Small intestine (tissue), 7 donors: ENCODE data around the gene DHRS2. TPM values are rescaled to one million over a fixed set of nuclear protein-coding genes. Genes with fewer than 3 reads are reported as not detected.
A peak's percentile ranks its signal among the peaks of the same experiment; 100 is the strongest.

Experiments used
- DNase-seq, 2 donors: peaks; one replicate each; pipeline versions ENCODE4 v3.0.0 to v3.0.0-alpha.2; 2013
- FAIRE-seq: peaks from 2 replicates; lab custom pipeline; 2012; peaks lifted over from hg19 to GRCh38; lab: Jason Lieb, UNC
- H3K27ac ChIP-seq, 3 donors: one replicate each; pipeline ENCODE4 v1.5.1; 2013; ENCODE audit warnings: low read length in 2 of 3, mild to moderate bottlenecking in 2 of 3, control low read depth in 1 of 3, inconsistent platforms in 1 of 3, low read depth in 1 of 3, moderate library complexity in 1 of 3
- H3K27me3 ChIP-seq, 3 donors: one replicate each; pipeline ENCODE4 v1.6.1; 2013; ENCODE audit warnings: low read length in 3 of 3, inconsistent platforms in 1 of 3; ENCODE audit not compliant: control insufficient read depth in 3 of 3, insufficient read depth in 3 of 3
- H3K36me3 ChIP-seq, 3 donors: one replicate each; pipeline ENCODE4 v1.6.1; 2013; ENCODE audit warnings: low read length in 3 of 3, inconsistent platforms in 1 of 3, low read depth in 1 of 3, mild to moderate bottlenecking in 1 of 3, moderate library complexity in 1 of 3; ENCODE audit not compliant: control insufficient read depth in 3 of 3, insufficient read depth in 2 of 3
- H3K4me1 ChIP-seq, 3 donors: one replicate each; pipeline ENCODE4 v1.6.1; 2013; ENCODE audit warnings: low read length in 2 of 3, inconsistent platforms in 1 of 3, low read depth in 1 of 3, mild to moderate bottlenecking in 1 of 3, moderate library complexity in 1 of 3; ENCODE audit not compliant: control insufficient read depth in 3 of 3, insufficient read depth in 2 of 3
- H3K4me3 ChIP-seq, 3 donors: one replicate each; pipeline ENCODE4 v1.5.1; 2013; ENCODE audit warnings: low read length in 3 of 3, control low read depth in 1 of 3, inconsistent platforms in 1 of 3, low read depth in 1 of 3, mild to moderate bottlenecking in 1 of 3, moderate library complexity in 1 of 3
- H3K9me3 ChIP-seq, 2 donors: one replicate each; pipeline ENCODE4 v1.6.1; 2013; ENCODE audit warnings: low read depth in 1 of 2, low read length in 1 of 2; ENCODE audit not compliant: control insufficient read depth in 2 of 2, insufficient read depth in 1 of 2
- WGBS, 3 donors: extraction: QIAGEN DNeasy Blood & Tissue Kit; methylation state at CpG; one replicate each; pipeline ENCODE4 v1.1.7; 2013; 5-methylcytosine and 5-hydroxymethylcytosine counted together
- polyA plus RNA-seq, 4 donors: library from polyadenylated mRNA; stranded (reverse) in 3 of 4; unstranded in 1 of 4; fragments of 200-250 nt in 3 of 4; fragments of 120-200 nt in 1 of 4; gene quantifications; one replicate each; pipeline versions ENCODE4 v1.2.1 to v1.2.3, GENCODE V29; 2013
- donor health status: healthy with polysubstance abuse.
- donor health status: control.
- donor health status: control.
- donor health status: Bipolar disorder and iron deficiency.
- donor health status: healthy.

The DHRS2 gene
- polyA plus RNA-seq, 4 donors = 0.81 to 1.1 TPM; not detected in 2

DNA sequence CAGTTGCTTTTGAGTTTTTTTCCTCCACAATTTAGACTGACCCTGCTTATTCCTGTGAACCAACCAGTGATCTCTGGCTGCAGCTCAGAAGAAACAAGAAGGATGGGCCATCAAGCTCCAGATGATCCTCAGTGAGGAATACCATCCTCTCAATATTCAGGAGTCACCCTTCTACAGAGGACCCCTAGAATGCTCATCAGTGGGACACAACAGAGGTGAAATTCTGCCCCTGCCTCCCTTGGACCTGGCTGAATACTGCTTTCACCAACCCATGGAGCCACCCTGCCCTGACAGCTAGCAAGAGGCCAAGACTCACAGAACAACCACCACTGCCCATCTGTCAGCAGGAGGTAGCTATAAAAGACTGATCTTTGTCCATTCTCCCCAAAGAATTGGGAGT lies 9.2 kb upstream of the DHRS2 start:
- Histone ChIP-seq H3K27ac (no peak overlapping the region), H3K9me3 (peaks cover 0 to 9% of the 10 kb centered on the region in 2 donors), H3K4me3 (no peak overlapping the region), H3K36me3 (no peaks in the 10 kb centered on the region), H3K27me3 (peaks cover 0 to 3% (median 0%) of the 10 kb centered on the region in 3 donors), H3K4me1 (peaks cover 0 to 5% (median 0%) of the 10 kb centered on the region in 3 donors)
- DNase-seq = no peak
- FAIRE-seq = no peak

DNA sequence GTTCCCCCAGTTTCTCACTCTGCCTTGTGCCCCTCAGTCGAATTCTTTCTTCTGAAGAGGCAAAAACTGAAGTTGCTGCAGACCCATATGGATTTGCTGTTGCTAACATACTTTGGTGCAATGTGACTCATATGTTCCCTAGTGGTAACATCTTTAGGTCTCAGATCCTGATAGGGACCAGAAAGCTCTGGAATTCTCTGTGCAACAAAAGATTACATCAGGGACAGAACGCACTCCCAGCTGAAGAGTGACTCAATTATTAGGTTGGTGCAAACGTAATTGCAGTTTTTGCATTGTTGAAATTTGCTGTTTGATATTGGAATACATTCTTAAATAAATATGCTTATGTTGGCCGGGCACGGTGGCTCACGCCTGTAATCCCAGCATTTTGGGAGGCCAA lies 8.2 kb upstream of the DHRS2 start:
- no peaks in the 10 kb centered on the region for H3K36me3 ChIP-seq
- no peak for DNase-seq
- WGBS, 3 donors = 86 to 93% (median 91%) methylated on average over 6 of the region's 6 CpGs
- no peak overlapping the region for H3K27ac ChIP-seq
- FAIRE-seq = no peak
- no peak overlapping the region for H3K4me3 ChIP-seq
- peaks cover 0 to 9% of the 10 kb centered on the region in 2 donors for H3K9me3 ChIP-seq
- H3K4me1 ChIP-seq = peaks cover 0 to 12% (median 0%) of the 10 kb centered on the region in 3 donors
- peaks cover 0 to 3% (median 0%) of the 10 kb centered on the region in 3 donors for H3K27me3 ChIP-seq

DNA sequence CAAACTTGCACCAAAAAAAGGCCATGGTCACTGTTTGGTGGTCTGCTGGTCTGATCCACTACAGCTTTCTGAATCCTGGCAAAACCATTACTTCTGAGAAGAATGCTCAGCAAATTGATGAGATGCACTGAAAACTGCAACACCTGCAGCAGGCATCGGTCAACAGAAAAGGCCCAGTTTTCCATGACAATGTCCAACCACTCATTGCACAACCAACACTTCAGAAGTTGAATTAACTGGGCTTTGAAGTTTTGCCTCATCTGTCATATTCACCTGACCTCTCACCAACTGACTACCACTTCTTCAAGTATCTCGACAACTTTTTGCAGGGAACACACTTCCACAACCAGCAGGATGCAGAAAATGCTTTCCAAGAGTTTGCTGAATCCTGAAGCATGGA lies 7.0 kb upstream of the DHRS2 start:
- Histone ChIP-seq H3K27ac (no peak overlapping the region), H3K27me3 (no peaks in the 10 kb centered on the region), H3K4me3 (no peak overlapping the region), H3K9me3 (peaks cover 0 to 3% of the 10 kb centered on the region in 2 donors), H3K4me1 (peaks cover 0 to 18% (median 0%) of the 10 kb centered on the region in 3 donors), H3K36me3 (no peaks in the 10 kb centered on the region)
- FAIRE-seq (no peak), DNase-seq (no peak)
- WGBS, 3 donors = 38 to 64% (median 42%) methylated on average over 2 of the region's 2 CpGs

DNA sequence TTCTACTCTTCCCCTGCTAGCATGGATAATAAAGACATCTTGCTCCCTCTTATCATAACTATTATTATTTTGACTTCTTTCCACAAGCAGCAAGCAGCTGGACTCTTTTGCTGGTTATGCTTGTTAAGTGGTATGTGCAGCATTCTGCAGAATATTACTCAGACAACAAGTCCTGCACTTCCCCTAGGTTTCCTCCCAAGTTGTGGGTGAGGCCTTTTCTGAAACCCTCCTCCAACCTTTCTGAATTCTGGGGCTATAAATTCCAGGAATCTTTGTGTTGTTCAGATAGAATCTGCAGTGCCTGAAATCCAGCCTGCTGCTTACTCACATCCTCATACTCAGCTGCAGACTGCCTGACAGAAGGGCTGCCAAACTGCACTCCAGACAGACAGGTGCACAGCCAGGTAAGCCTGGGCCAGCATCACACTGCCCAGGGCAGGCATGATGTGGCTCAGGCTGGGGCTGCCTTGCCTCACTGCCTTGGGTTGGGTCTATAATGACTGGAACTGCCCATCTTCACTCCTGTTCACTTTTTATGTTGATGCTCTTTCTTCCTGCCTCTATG lies 6.2 kb upstream of the DHRS2 start:
- H3K36me3 ChIP-seq = no peaks in the 10 kb centered on the region
- no peak for FAIRE-seq
- H3K9me3 ChIP-seq = no peaks in the 10 kb centered on the region
- H3K27me3 ChIP-seq = no peaks in the 10 kb centered on the region
- DNase-seq = no peak
- H3K27ac ChIP-seq = no peak overlapping the region
- H3K4me3 ChIP-seq = no peak overlapping the region
- peaks cover 0 to 18% (median 0%) of the 10 kb centered on the region in 3 donors for H3K4me1 ChIP-seq

DNA sequence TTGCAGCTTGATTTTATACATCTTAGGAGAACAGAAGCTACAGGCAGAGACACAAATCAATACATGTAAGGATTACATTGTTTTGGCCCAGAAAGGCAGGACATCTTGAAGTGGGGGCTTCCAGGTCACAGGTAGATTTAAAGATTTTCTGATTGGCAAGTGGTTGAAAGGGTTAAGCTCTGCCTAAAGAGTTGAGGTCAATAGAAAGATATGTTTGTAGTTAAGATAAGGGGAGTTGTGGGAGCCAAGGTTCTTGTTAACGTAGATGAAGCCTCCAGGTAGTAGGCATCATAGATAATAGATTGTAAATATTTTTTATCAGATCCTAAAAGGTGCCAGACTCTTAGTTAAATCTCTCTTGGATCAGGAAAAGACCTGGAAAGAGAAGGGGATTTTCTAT lies 5.5 kb upstream of the DHRS2 start:
- Histone ChIP-seq H3K27ac (no peak overlapping the region), H3K4me1 (peaks cover 0 to 18% (median 0%) of the 10 kb centered on the region in 3 donors), H3K4me3 (no peak overlapping the region), H3K36me3 (no peaks in the 10 kb centered on the region), H3K27me3 (no peaks in the 10 kb centered on the region), H3K9me3 (no peaks in the 10 kb centered on the region)
- WGBS, 3 donors = 18 to 55% (median 22%) methylated on average over 1 of the region's 1 CpG
- FAIRE-seq (no peak), DNase-seq (no peak)

DNA sequence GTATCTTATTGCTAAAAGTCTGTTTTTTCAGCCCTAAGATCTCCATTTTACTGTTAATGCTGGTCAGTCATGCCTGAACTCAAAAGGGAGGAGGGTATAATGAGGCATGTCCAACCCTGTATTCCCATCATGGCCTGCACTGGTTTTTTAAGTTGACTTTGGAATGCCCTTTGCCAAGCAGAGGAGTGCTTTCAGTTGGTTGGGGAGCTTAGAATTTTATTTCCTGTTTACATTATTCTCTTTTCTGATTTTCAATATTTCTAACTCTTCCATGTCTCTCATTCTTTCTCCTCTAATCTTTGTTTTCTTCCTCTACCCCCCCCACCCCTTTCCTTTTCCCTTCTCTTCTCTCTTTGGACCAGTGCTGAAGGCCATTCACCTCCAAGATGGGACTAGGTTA lies 4.9 kb upstream of the DHRS2 start:
- Histone ChIP-seq H3K4me3 (no peak overlapping the region), H3K9me3 (peaks cover 0 to 2% of the 10 kb centered on the region in 2 donors), H3K27ac (no peak overlapping the region), H3K4me1 (peaks cover 0 to 18% (median 0%) of the 10 kb centered on the region in 3 donors), H3K27me3 (no peaks in the 10 kb centered on the region), H3K36me3 (no peaks in the 10 kb centered on the region)
- FAIRE-seq (no peak), DNase-seq (no peak)

DNA sequence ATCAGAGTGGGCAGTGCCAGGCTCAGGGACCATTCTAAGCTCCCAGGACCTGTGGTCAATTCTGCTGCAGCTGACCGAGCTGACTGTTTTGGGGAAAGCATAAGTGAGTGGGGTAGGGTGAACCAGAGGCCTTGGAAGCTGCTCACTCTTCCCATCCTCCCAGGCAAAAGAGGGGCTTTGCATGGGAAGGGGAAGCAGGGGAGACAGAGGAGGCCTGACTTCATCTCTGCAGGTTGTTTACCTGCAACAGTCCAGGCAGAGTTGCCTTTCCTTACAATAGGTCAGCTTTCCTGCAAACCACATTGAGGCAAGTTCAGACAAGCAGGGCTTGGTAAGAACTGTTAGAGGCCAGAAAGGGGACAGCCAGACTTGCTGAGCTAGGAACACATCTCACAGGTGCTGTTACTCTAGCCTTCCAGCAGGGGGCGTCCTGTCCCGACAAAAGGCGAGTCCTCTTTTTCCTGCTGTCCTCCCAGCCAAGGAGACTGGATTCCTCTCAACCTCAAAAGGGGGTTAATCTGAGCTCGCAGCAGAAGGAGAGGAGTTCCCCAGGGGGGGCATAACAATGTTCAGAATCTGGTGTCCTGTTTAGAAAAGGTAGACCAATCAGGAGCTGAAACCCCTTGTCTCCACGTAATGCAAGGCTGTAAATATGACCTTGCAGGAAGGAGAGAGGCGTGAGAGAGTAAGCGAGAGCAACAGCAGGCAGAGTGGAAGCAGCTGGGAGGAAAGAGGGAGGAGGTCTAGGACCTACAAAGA lies 4.3 kb upstream of the DHRS2 start:
- FAIRE-seq (no peak), DNase-seq (peak; percentile 85 to 93)
- Histone ChIP-seq H3K4me3 (no peak overlapping the region), H3K9me3 (peaks cover 0 to 5% of the 10 kb centered on the region in 2 donors), H3K27me3 (no peaks in the 10 kb centered on the region), H3K36me3 (no peaks in the 10 kb centered on the region), H3K4me1 (peaks cover 0 to 18% (median 0%) of the 10 kb centered on the region in 3 donors), H3K27ac (peak overlapping the region in 1 of 3 donors; percentile 1)
- WGBS, 3 donors = 8 to 12% (median 11%) methylated on average over 8 of the region's 8 CpGs

DNA sequence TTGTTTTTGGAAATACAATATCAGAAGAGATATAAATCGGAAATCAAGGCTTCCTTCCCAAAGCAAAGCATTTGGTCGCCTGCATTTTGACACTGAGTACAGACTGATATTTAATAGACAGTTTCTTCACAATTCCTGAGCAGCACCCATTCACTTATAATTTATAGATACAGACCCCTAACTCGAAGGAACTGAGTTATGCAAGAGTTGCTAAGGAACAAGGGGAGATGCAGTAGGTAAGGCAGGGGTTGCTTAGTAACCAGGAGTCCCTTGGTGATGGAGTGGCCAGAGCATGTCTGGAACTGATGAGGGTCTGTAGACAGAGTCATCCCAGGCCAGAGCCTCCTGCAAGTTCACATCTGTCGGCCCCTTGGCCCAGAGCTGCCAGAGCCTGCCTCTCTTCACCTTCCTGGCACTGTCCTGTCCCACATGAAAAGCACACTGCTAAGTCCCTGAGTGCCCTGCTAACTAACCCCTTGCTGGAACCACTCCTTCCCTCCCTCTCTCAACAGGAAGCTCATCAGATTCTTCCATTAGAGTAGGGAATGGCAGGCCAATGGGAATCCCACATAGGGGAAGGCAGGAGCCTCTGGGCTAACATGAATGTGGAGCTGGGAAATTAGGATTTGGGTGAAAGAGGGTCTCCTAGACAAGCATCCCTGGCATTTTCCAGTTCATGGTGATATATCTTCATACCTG lies 3.6 kb upstream of the DHRS2 start:
- H3K9me3 ChIP-seq = peaks cover 0 to 5% of the 10 kb centered on the region in 2 donors
- peak overlapping the region in 1 of 3 donors; percentile 1 for H3K27ac ChIP-seq
- no peak overlapping the region for H3K4me3 ChIP-seq
- DNase-seq = no peak
- no peaks in the 10 kb centered on the region for H3K36me3 ChIP-seq
- no peaks in the 10 kb centered on the region for H3K27me3 ChIP-seq
- 31 to 39% (median 39%) methylated on average over 3 to 4 of the region's 4 CpGs for WGBS, 3 donors
- H3K4me1 ChIP-seq = peaks cover 0 to 18% (median 0%) of the 10 kb centered on the region in 3 donors
- no peak for FAIRE-seq
